Activated naive CD4-positive, alpha-beta T cell treated with anti-CD3 and anti-CD28 coated beads, Interleukin-2, amount 50 U/mL, for 16 hours (primary cell): ENCODE measurements around the gene CATSPER3.

Experiments used
- DNase-seq: peaks from one replicate; pipeline ENCODE4 v3.0.0-alpha.2; 2020

Gene CATSPER3

GRCh38 chr5:135030956-135031812 lies 63.5 kb downstream of the CATSPER3 start:
- no peak for DNase-seq

GRCh38 chr5:135031813-135032694 lies 64.3 kb downstream of the CATSPER3 start:
- DNase-seq: no peak

- no peak for DNase-seq
Observed at GRCh38 chr5:135032695-135032998, 64.9 kb downstream of the CATSPER3 start.

GRCh38 chr5:135032999-135033861 lies 65.5 kb downstream of the CATSPER3 start:
- DNase-seq: no peak

- no peak for DNase-seq
Observed at GRCh38 chr5:135033901-135034235, 66.2 kb downstream of the CATSPER3 start, which contains the start of gene PITX1. Gene PITX1, minus strand, starts transcription at chr5:135034228. Its CDS starts 347 bp downstream, at chr5:135033881.

GRCh38 chr5:135034236-135034962 lies 66.7 kb downstream of the CATSPER3 start:
- DNase-seq: peak; percentile 36

GRCh38 chr5:135034963-135035677 lies 67.4 kb downstream of the CATSPER3 start:
- DNase-seq: no peak

- no peak for DNase-seq
Observed at GRCh38 chr5:135035678-135036030, 67.9 kb downstream of the CATSPER3 start.

- no peak for DNase-seq
Observed at GRCh38 chr5:135036405-135036804, 68.7 kb downstream of the CATSPER3 start.

- no peak for DNase-seq
Observed at GRCh38 chr5:135037519-135038204, 70.0 kb downstream of the CATSPER3 start.

- DNase-seq: no peak
Observed at GRCh38 chr5:135038205-135038812, 70.6 kb downstream of the CATSPER3 start.

GRCh38 chr5:135038813-135039270 lies 71.1 kb downstream of the CATSPER3 start:
- DNase-seq: no peak

GRCh38 chr5:135039271-135040033 lies 71.7 kb downstream of the CATSPER3 start:
- DNase-seq: no peak

- no peak for DNase-seq
Observed at GRCh38 chr5:135040034-135040332, 72.3 kb downstream of the CATSPER3 start.

GRCh38 chr5:135040333-135041144 lies 72.8 kb downstream of the CATSPER3 start:
- no peak for DNase-seq

- no peak for DNase-seq
Observed at GRCh38 chr5:135041145-135041587, 73.5 kb downstream of the CATSPER3 start.

GRCh38 chr5:135041726-135042125 lies 74.0 kb downstream of the CATSPER3 start:
- no peak for DNase-seq

GRCh38 chr5:135042595-135042994 lies 74.9 kb downstream of the CATSPER3 start:
- DNase-seq: no peak

GRCh38 chr5:135045488-135045887 lies 77.8 kb downstream of the CATSPER3 start:
- no peak for DNase-seq
